Amygdala (tissue), 56 donors: ENCODE measurements around the gene MAS1L.

ENCODE experiments used
- DNase-seq, 56 donors: peaks; one replicate each; lab custom pipeline; 2025; lab: John Stamatoyannopoulos, UW

Gene MAS1L

GRCh38 chr6:29487660-29488059 is at the start of gene MAS1L:
Gene MAS1L (minus strand): TSS chr6:29487956. CDS start chr6:29487902, 54 bp downstream.
- no peak for DNase-seq

DNA sequence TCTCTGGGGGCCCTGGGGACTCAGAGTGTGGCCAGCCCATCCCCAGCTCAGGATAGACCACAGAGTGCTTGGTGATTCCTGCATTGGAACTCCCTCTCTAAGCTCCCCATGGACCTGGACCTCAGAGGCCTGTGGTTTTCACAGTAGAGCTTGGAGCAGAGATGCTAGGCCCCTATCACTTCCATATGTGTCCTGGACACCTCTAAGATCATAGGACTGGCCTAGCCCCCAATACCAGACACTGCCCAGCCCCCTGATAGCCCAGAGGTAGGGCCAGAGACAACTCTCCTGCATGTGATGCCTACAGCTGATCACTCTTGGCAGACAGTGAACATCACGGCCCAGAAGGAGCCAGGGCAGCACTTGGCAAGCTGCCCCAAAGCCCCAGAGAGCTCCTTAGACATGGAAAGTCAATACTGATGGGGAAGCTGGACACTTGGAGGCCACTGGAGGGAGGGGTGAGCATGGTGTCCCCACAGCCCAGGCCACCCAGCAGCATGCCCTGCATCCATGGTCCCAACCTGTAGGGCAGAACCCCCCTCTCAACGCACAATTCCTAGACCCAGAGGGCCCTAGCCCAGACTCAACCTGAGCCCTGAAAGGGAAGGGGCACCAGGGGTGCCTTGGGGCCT is 44.7 kb upstream of the MAS1L start:
- DNase-seq, result no peak

DNA sequence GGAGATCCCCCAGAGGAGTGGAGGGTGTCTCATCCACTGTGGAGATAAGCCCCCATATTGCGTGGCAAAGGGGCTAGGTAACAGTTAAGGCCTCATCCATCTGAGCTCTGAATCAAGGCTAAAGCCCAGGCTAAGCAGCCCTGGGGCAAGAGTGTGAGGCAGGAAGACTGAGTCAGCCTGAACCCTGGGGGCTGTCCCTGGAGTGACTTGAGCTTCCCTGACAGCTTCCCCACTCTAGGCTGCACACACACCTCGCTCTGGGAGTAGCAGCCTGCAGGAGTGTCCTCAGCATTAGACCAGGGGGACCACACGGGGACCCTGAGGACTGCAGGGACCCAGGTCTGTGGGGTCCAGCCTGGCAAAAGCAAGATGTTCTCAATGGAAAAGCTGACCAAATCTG is 43.9 kb upstream of the MAS1L start:
- DNase-seq, result no peak

DNA sequence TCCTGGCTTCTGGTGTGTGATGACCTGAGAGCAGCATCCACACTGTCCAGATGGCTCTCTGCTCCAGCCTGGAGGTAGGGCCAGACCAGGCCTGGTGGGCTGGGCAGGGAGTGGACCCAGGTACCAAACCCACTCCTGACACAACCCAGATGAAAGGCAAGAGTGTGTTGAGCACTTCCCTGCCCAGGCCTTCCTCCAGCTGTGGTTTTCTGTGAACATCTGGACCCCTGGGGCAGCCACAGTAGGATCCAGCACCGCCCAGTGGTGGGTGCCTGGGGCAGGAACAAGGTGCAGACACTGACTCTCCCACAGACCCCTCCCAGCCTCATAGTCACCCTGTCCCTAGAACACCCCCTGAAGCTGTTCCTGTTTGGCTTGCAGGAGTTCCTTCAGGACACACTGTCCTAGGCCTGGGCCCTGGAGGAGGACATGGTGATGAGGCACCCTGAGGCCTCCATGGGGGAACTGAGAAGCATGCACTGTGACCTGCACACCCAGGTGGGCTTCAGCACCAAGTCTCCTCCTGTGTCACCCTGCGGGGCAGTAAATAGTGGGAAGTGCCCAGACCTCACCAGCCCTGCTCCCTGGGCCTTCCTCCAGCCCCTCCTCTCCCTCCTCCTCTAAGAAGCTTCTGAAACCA is 43.0 kb upstream of the MAS1L start:
- DNase-seq, result no peak

DNA sequence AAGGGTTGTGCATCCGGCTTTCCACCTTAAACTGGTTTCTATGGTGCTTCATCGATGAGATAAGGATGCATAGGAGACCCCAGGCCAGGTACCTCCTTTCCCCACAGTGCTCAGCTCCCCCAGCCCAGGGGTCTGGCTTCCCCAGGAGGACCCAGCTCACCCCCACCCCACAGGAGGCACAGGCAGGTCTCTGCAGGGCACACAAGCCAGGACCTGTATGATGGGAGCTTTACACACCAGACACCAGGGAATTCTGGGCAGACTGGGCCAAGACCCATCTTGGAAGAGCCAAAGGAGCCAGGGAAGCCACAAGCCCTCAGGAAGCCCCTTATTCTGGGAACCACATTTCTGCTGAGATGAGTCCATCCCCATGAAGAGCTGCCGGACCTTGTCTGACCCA is 42.2 kb upstream of the MAS1L start:
- DNase-seq, result no peak

- DNase-seq, result no peak
Measured at GRCh38 chr6:29528988-29529560, 41.3 kb upstream of the MAS1L start.

GRCh38 chr6:29528300-29528931 is 40.7 kb upstream of the MAS1L start:
- no peak for DNase-seq

DNA sequence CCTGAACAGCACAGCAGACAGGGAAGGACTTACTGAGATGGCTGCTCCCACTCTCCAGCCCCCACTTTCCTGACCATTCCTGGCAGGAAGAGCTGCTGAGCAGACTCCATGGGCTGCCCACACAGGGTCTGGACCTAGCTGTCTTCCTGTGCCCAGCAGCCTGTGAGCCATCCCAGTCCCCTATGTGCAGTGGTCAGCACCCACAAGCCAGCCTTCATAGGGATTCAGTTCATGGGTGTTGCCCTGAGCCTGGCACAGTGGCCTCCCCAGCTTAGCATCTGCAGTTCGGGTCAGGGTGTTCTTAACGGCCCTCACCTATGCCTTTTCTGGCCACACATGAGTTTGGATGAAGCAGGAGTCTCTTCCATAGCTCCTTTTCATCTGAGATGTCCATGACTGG is 39.8 kb upstream of the MAS1L start:
- no peak for DNase-seq

- DNase-seq, result no peak
Measured at GRCh38 chr6:29527126-29527525, 39.4 kb upstream of the MAS1L start.

DNA sequence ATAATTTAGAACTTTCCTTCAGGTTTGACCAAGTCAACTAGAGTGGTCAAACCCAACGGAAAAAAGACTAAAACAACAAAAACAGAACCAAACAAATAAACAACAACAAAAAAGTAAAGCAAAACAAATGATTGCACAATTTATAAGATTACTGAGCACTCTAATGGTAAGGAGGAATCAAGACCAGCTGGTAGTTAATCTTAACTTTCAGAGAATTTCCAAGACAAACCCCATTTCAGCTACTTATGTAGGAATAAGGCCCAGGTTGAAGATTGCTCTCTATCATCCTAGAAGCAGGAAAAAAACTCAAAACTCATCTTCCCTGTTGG is 37.5 kb upstream of the MAS1L start:
- no peak for DNase-seq

- no peak for DNase-seq
Measured at GRCh38 chr6:29524444-29525310, 36.9 kb upstream of the MAS1L start.

DNA sequence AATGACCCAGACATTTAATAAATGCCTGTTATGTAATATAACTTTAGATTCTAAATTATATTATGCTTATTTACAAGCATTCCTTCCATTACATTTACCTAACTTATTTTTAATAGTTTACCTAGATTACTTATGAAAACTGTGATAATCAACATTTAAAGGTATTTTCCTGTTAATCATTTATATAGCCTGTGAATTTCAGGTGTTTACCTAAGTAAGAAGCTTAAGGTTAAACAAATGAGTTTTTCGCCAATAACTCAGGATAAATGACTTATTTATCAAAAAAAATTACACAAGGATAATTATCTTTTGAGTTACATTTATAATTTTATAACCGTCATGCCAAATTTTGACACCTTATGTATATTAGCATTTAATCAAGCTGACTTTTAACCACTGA is 36.3 kb upstream of the MAS1L start:
- DNase-seq, result no peak

- DNase-seq, result no peak
Measured at GRCh38 chr6:29522227-29522626, 34.5 kb upstream of the MAS1L start.

GRCh38 chr6:29521006-29521680 is 33.4 kb upstream of the MAS1L start:
- DNase-seq, result no peak

DNA sequence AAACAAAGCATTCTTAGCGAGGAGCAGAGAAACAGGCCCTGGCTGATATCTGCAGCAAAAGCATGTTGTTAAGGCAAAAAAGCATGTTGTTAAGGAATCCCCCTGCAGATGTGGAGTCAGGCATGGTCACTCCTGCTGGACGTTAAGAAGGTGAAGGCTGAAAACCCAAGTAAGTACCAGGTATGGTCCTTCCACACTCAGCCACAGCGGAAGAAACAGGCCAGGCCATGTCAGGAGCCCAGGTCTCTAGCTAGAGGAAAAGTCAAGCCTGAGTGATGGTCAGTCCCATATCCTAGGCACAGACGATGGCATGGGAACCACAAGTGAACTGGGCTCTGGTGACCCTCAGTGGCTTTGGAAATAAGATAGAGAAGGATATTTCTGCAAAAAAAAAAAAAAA is 32.5 kb upstream of the MAS1L start:
- no peak for DNase-seq

DNA sequence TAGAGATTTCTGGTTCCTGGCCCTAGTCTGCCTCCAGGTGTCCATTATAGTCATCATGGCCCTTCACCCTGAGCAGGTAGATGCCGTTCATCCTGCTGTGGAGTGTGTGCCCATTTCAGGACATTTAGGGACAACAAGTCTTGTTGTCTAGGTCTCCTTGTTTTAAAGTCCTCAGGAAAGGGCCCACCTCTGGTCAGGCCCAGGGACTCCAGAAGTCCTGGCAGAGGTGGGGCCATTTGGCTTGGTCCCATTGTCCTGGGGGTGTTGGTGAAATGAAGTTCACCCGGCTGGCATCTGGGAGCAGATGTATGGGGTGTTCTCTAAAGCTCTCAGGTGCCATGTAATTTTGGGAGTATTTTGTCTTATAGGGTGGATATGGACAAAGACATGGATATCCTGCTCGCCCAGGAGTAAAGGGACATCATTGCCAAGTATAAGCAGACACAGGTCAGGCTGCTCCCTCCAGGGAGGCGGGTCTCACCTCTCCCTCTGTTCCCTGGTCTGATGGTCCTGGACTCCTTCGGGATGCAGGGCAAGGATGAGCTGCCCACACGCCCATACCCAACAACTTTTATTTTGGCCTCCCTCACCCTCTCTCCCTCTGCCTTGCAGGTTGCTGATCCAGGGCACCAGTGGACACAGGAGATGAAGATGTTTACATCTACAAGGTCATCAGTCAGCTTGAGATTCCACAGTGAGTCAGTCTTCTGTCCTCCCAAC is 31.7 kb upstream of the MAS1L start:
- DNase-seq, result no peak

DNA sequence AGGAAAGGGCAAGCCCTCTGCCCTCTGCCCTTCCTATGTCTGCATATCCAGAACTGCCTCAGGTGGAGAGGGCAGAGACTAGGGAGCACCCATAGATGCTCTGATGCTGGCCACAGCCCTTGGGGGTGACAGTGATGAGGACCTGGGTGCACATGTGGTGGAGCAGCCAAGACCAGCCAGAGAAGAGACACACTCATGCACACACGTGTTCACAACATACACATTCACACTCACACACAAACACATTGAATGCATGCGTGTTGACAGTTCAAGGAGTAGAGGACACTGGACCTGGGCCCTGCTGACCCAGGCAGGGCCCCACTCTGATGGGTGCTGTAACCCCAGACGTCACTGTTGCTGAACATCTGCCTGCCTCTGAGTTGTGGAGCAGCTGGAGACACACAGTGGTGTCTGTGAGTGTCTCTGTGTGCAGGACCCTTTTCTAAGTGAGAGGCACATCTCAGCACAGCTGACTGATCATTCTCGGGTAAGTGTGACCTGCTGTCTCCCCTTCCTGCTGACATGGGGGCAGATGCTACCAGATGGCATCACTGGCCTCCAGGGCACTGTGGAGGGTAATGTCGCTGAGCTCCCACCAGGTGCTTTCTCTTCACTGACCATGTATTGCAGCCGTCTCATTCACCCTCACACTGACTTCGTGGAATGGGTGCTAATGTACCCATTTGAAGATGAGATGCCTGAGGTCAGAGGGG is 30.1 kb upstream of the MAS1L start:
- no peak for DNase-seq

- DNase-seq, result no peak
Measured at GRCh38 chr6:29517245-29517644, 29.5 kb upstream of the MAS1L start.

DNA sequence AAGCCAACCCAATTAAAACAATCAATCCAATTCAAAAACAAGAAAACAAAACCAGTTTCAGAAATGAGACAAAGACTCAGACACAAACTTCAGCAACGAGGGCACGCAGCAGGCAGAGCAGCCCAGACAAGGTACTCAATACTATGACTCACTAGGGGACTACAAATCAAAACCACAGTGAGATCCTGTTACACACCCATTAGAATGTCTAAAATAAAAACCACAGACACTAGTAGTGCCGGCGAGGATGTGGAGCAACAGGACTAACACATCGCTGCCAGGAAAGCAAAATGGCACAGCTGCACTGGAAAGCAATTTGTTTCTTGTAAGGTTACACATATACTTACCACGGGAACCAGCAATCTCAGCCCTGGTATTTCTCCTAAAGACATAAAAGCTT is 28.4 kb upstream of the MAS1L start:
- DNase-seq, result no peak
